GM21390 (cell line): ENCODE results near the gene MGARP.
"Not testable (repeated sequence)": the region's sequence is repeated elsewhere in the genome, so short reads cannot be mapped to it uniquely, and the experiment has no call there.

Experiments used
- ATAC-seq: cut with Tn5 transposase; IDR thresholded peaks from one replicate; pipeline ENCODE4 v1.9.1; 2021; ENCODE audit not compliant: unreplicated experiment

The MGARP gene

GRCh38 chr4:139295942-139296299 lies 15.9 kb upstream of the MGARP start:
- no peak for ATAC-seq

- peak; percentile 91 for ATAC-seq
Observed at GRCh38 chr4:139295206-139295941, 15.3 kb upstream of the MGARP start.

DNA sequence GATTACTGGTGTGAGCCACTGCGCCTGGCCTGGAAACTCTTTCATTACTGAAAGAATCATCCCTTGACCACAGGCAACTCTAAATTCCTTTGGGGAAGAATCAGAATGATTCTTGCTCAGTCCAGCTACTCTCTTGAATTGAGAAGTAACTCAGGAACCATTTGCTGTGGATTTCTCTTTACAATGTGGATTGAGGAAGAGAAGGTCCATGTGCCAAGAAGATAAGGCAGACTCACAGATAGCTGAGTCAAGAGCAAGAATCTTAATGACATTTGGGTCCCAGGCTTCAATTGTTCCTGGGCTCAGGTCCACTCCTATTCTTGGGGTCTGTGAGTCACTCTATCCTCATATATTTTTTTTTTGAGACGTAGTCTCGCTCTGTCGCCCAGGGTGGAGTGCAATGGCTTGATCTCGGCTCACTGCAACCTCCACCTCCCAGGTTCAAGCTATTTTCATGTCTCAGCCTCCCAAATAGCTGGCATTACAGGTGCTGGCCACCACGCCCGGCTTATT lies 6.2 kb upstream of the MGARP start:
- ATAC-seq = no peak

DNA sequence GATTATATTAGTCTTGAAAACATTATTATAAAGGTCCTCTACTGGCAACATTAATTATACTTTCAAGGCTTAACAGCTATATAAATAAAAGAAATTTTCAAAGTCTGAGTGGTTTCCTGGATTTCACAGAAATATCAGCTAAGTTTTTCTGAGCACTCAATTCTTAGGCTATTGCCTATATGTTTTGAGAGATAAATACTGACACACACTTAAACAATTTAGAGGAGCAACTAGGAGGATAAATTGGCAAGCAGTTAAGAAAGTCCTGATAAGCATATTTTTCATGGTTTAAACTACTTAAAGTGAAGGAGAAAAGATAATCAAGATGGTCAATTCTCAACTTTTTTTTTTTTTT lies 2.7 kb upstream of the MGARP start:
- no peak for ATAC-seq

GRCh38 chr4:139282065-139282720 lies 2.2 kb upstream of the MGARP start:
- no peak for ATAC-seq

DNA sequence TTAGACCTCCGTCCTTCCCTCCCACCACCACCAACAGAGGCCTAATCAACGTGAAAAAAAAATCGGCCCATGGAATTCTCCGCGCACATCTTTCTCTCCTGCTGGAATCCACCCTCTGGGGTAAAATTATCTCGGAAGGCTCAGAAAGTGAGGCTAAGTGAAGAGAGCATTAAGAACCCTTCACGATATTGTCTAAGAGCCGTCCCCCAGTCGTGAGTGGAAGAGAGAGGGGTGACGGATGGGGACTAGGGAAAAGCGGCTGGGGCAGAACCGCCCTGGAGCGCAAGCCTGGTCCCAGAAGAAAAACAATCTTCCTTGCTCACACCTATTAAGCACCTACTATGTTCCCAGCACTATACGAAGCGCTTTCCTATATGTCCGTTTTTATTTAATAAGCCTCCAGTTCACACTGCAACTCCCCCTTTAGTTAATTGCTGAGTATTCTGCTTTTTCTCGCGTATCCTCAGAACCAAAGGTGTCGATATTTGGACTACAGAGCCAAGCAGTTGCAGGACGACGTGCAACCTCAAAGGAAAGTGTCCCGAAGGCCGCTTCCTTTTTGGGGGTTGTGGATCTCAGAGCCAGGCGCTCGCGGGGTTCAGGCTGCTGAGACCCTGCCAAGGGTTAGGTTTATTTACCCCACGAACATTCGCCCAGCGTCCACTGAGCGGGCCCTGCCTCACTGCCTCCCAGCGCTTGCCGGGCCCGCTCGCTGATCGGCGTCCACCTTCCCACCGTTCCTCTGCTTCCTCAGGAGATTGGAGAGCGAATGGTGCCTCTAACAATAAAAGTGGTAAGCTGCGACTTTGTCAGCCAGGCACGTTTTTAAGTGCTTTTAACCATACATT lies 889 bp downstream of the MGARP start:
- ATAC-seq = no peak

- ATAC-seq = no peak
Observed at GRCh38 chr4:139278485-139278884, 1.5 kb downstream of the MGARP start.

DNA sequence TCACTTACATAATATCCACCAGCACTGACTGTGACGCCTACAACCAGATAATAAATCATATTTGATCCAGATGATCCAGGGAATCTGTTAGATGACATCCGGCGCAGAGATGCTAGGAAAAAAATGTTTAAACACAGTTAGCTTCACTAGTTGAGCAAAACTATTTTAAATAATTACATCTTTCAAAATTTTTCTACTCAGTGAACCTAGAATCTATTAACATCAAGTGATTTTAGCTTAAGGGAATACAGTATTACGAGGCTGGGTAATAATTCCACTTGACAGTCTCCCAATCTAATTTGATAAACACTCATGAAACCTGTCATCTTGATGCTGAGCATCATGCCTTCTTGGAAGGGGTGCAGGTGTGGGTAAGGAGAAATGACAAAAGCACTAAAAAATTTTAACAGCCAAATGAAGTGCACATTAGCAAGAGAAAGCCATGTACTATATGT lies 4.7 kb downstream of the MGARP start:
- ATAC-seq = no peak

- no peak for ATAC-seq
Observed at GRCh38 chr4:139274790-139275189, 5.2 kb downstream of the MGARP start.

- ATAC-seq = no peak
Observed at GRCh38 chr4:139273835-139274234, 6.2 kb downstream of the MGARP start.

GRCh38 chr4:139267301-139267700 lies 12.7 kb downstream of the MGARP start:
- ATAC-seq = no peak

GRCh38 chr4:139266583-139267257 lies 13.3 kb downstream of the MGARP start:
- ATAC-seq = peak; percentile 96

GRCh38 chr4:139266208-139266582 lies 13.8 kb downstream of the MGARP start:
- ATAC-seq = peak; percentile 1

DNA sequence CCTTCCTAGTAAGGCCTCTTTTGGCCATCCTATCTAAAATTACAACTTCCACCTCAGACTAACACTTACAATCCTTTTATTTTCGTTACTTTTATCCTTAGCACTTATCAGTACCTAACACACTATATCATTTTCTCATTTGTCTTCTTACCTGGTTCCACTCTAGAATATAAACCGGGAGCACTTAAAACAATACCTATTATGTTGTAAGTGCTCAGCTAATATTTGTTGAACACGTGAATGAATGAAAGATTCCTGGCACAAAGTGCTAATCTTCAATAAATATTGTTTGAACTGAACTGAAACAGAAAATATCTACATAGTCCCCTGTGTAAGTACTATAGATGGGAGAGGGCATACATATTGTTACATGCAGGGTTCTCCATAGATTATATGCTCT lies 14.4 kb downstream of the MGARP start:
- ATAC-seq = no peak

DNA sequence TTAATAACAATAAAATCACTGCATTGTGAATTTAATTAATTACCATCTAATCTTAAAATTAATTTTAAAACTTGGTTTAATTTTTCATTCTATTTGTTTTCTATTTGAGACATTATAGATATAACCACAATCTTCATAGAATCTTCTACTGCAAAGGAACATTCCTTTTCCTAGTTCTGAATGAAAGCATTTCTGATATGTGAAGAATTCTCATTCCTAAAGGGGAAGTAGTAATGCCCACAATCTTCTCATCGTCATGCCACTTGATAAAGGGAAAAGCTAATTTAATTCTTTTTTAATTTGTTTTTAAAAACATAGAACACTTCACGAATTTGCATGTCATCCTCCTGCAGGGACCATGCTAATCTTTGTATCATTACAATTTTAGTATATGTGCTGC lies 23.7 kb downstream of the MGARP start:
- no peak for ATAC-seq

DNA sequence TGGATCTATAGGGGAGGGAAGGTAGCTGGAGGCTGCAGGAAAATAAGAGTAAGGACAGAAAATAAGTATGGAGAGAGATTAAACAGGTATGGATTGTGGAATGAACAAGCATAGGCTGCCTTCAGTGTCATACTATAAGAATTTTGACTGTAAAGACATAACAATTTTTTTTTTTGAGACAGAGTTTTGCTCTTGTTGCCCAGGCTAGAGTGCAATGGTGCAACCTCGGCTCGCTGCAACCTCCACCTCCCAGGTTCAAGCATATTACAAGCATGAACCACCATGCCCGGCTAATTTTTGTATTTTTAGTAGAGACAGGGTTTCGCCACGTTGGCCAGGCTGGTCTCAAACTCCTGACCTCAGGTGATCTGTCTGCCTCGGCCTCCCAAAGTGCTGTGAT lies 24.4 kb downstream of the MGARP start:
- ATAC-seq = not testable (repeated sequence)

DNA sequence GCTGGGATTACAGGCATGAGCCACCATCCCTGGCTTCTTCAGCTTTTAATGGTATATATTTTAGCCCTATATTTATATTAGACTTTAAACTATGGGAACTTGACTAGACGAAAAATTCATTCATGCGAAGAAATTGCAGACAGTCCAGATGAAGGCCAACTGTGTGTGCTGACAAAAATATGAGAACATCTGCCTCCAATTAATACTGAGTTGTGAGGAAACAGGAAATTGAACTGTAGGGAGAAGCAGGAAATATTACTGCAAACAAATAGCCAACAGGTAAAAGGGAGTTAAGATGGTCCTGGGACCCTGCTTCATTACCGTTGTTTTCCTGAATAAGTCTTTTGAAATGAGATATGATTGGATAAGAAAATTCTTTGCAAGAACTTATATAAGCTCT lies 26.3 kb downstream of the MGARP start:
- no peak for ATAC-seq

DNA sequence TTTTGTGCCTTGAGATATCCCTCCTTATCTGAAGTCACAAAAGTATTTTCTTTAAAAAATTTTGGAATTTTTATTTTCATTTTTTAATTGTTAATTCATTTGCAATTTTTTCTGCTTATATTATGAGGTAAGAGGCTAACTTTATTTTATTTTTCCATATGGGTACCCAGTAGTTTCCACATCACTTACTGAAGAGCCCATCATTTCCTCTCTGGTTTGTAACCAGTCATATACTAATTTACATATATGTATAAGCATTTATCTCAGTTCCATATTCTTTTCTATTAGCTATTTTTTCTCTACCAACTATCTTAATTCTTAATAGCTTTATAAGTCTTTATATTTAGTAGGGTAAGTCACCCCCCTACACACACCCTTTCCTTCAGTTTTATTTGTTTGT lies 27.0 kb downstream of the MGARP start:
- ATAC-seq = no peak

DNA sequence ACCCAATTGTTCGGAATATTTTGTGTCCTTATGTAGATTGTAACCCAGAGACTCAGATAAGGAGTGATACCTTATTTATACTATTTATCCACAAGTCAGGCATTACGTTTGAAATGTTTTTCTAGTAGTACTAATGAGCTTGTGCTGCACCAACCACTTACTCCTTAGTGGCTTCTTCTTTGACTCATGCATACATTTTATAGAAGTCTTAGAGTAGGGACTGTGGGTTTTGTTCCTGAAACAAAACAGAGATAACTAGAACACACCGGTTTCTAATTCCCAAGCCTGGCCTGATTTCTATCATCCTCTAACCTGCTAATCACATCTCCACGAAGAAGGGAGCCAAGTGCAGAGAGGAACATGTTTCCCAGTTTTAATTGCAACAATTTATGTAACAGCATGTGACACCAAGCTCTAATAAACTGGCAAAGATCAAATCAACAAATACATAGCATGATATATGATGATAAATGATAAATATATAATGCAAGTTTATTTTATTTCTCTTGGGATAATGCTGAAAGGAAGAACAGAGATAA lies 32.3 kb downstream of the MGARP start:
- ATAC-seq = no peak

DNA sequence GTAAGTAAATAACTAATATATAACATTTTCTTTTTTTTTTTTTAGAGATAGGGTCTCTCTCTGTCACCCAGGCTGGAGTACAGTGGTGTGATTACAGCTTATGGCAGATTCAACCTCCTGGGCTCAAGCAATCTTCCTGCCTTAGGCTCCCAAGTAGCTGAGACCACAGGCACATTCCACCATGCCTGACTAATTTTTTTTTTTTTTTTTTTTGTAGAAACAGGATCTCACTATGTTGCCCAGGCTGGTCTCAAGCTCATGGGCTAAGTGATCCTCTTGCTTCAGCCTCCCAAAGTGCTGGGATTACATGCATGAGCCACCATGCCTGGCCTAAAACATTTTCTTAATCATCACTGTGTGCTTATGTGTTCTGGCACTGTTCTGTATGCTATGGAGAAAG lies 32.8 kb downstream of the MGARP start:
- no peak for ATAC-seq

- no peak for ATAC-seq
Observed at GRCh38 chr4:139246166-139246565, 33.9 kb downstream of the MGARP start.
